Adrenal gland (tissue), 5 donors: ENCODE results near the gene VSX1.

Experiments used
- CTCF ChIP-seq, 6 experiments: fragments of 450-650 bp in 4 of 6; fragments of 200-600 bp in 2 of 6; sonication (generic) in 1 of 6; IDR thresholded peaks; 1 replicate in 5 of 6; 2 replicates in 1 of 6; pipeline versions ENCODE4 v1.5.1 to v1.8.0; 2016 to 2021; ENCODE audit warnings: antibody characterized with exemption in 6 of 6, mild to moderate bottlenecking in 2 of 6, moderate library complexity in 1 of 6
- POLR2A ChIP-seq, 2 donors: fragments of 450-650 bp; IDR thresholded peaks; one replicate each; pipeline ENCODE4 v1.6.1; 2017; ENCODE audit warnings: antibody characterized with exemption in 2 of 2, mild to moderate bottlenecking in 2 of 2, moderate library complexity in 1 of 2
- donor health status: DM: no; HTN: no; CAD: no.

GRCh38 chr20:25046181-25046641 is 35.7 kb downstream of the VSX1 start:
- TF ChIP-seq CTCF (IDR thresholded peaks at IDR 0.05): no peak
- no peak for TF ChIP-seq POLR2A (IDR thresholded peaks at IDR 0.05)
